Measurements from ENCODE around the gene GFER.

GRCh38 chr16:1991948-1992703, 8.1 kb downstream of the GFER start:
- TF ChIP-seq CTCF (IDR thresholded peaks at IDR 0.05): no peak
- no peak for TF ChIP-seq POLR2A (IDR thresholded peaks at IDR 0.05)
- no peak for TF ChIP-seq EP300 (IDR thresholded peaks at IDR 0.05)
- TF ChIP-seq POLR2AphosphoS5 (IDR thresholded peaks at IDR 0.05): no peak

All from gastroesophageal sphincter (tissue), 3 donors.